Measurements from ENCODE around the gene BLM. TPM values are rescaled to one million over a fixed set of nuclear protein-coding genes. Genes with fewer than 3 reads are reported as not detected.
"Not testable (repeated sequence)": the region's sequence is repeated elsewhere in the genome, so short reads cannot be mapped to it uniquely, and the experiment has no call there.

Gene BLM
- total RNA-seq, 1 experiment from 2014 or later, result 13.1 TPM

GRCh38 chr15:90819390-90819789, 102.2 kb downstream of the BLM start:
- no peak for DNase-seq (ENCODE audit: low read depth)

GRCh38 chr15:90819850-90820249, 102.7 kb downstream of the BLM start:
- DNase-seq (ENCODE audit: low read depth), result no peak

- DNase-seq (ENCODE audit: low read depth), result no peak
These were observed 103.3 kb downstream of the BLM start for GRCh38 chr15:90820481-90820880.

GRCh38 chr15:90822204-90822955, 105.2 kb downstream of the BLM start:
- no peak for DNase-seq (ENCODE audit: low read depth)

GRCh38 chr15:90823455-90823974, 106.4 kb downstream of the BLM start:
- no peak for DNase-seq (ENCODE audit: low read depth)

GRCh38 chr15:90825115-90825899, 108.2 kb downstream of the BLM start:
- DNase-seq (ENCODE audit: low read depth), result not testable (repeated sequence)

- DNase-seq (ENCODE audit: low read depth), result not testable (repeated sequence)
These were observed 109.2 kb downstream of the BLM start for GRCh38 chr15:90826206-90826885.

GRCh38 chr15:90826886-90827435, 109.8 kb downstream of the BLM start:
- DNase-seq (ENCODE audit: low read depth), result no peak

- no peak for DNase-seq (ENCODE audit: low read depth)
These were observed 111.0 kb downstream of the BLM start for GRCh38 chr15:90828111-90828510.

GRCh38 chr15:90829126-90829525, 112.0 kb downstream of the BLM start:
- no peak for DNase-seq (ENCODE audit: low read depth)

- DNase-seq (ENCODE audit: low read depth), result no peak
These were observed 112.8 kb downstream of the BLM start for GRCh38 chr15:90829942-90830440.

GRCh38 chr15:90834626-90835025, 117.5 kb downstream of the BLM start:
- DNase-seq (ENCODE audit: low read depth), result no peak

GRCh38 chr15:90836296-90836871, 119.2 kb downstream of the BLM start:
- DNase-seq (ENCODE audit: low read depth), result peak; percentile 56

- DNase-seq (ENCODE audit: low read depth), result no peak
These were observed 119.9 kb downstream of the BLM start for GRCh38 chr15:90837094-90837493.

- DNase-seq (ENCODE audit: low read depth), result no peak
These were observed 121.0 kb downstream of the BLM start for GRCh38 chr15:90838139-90838538.

GRCh38 chr15:90838544-90838943, 121.4 kb downstream of the BLM start:
- no peak for DNase-seq (ENCODE audit: low read depth)

GRCh38 chr15:90839187-90840071, 122.3 kb downstream of the BLM start:
- peak; percentile 23 for DNase-seq (ENCODE audit: low read depth)

- DNase-seq (ENCODE audit: low read depth), result no peak
These were observed 123.2 kb downstream of the BLM start for GRCh38 chr15:90840157-90840855.

- no peak for DNase-seq (ENCODE audit: low read depth)
These were observed 123.8 kb downstream of the BLM start for GRCh38 chr15:90840954-90841353.

Measured in HT1080 (cell line).